OCI-M2 (cell line): ENCODE measurements around the gene EIF2B5.

Experiments used
- DNase-seq: peaks from one replicate; lab custom pipeline; 2025; ENCODE audit not compliant: unreplicated experiment; lab: John Stamatoyannopoulos, UW

Gene EIF2B5

GRCh38 chr3:184192889-184193288 lies 57.7 kb downstream of the EIF2B5 start:
- DNase-seq, result no peak

DNA sequence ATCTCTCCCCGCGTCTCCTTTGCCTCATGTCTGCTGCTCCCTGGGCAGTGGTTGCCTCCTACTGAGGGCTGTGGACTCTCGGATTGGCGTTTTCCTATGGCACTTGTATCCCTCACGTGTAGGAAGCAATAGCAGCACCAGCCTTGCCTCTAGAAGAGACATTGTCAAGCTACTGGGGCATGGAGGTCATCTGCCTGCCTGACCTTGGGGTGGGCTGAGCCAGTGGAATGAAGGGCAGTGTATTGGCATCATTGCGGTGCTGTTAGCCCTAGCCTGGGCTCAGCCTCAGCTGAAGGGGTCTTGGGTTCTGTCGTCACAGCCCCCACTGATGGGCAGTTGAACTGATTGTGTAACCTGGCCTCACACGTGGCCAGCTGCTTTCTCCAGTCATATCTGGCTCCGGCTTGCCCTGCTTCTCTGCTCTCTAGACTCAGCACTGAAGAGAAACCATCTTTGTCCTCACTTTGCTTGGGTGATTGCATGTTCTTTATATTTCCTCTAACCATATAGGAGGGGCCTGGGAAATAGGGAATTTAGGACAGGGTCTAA lies 58.9 kb downstream of the EIF2B5 start:
- no peak for DNase-seq
